IPS-11a (cell line): ENCODE data around the gene SLC50A1.

ENCODE experiments used
- H3K4me3 ChIP-seq: one replicate; pipeline ENCODE4 v1.5.1; 2013; ENCODE audit warnings: low read depth, low read length, control low read depth

The SLC50A1 gene

GRCh38 chr1:155135415-155136028, at the start of gene SLC50A1:
SLC50A1 (plus strand) TSS chr1:155135852; CDS start chr1:155135912, 60 bp downstream.
- H3K4me3 ChIP-seq: peak within 1 kb of the TSS; percentile 75

GRCh38 chr1:155086128-155086741, 49.4 kb upstream of the SLC50A1 start:
- no peak overlapping the region for H3K4me3 ChIP-seq

- H3K4me3 ChIP-seq: no peak overlapping the region
Measured at GRCh38 chr1:155086856-155087535, 48.7 kb upstream of the SLC50A1 start.

GRCh38 chr1:155091071-155092051, 44.3 kb upstream of the SLC50A1 start:
- H3K4me3 ChIP-seq: no peak overlapping the region

GRCh38 chr1:155092131-155092530, 43.5 kb upstream of the SLC50A1 start:
- H3K4me3 ChIP-seq: no peak overlapping the region

GRCh38 chr1:155092641-155093040, 43.0 kb upstream of the SLC50A1 start:
- no peak overlapping the region for H3K4me3 ChIP-seq

GRCh38 chr1:155093911-155094621, 41.6 kb upstream of the SLC50A1 start:
- no peak overlapping the region for H3K4me3 ChIP-seq

- H3K4me3 ChIP-seq: no peak overlapping the region
Measured at GRCh38 chr1:155094622-155094948, 41.1 kb upstream of the SLC50A1 start.

- no peak overlapping the region for H3K4me3 ChIP-seq
Measured at GRCh38 chr1:155099331-155099730, 36.3 kb upstream of the SLC50A1 start.

- H3K4me3 ChIP-seq: no peak overlapping the region
Measured at GRCh38 chr1:155103325-155103724, 32.3 kb upstream of the SLC50A1 start.

GRCh38 chr1:155104605-155105534, 30.8 kb upstream of the SLC50A1 start:
- H3K4me3 ChIP-seq: no peak overlapping the region

- no peak overlapping the region for H3K4me3 ChIP-seq
Measured at GRCh38 chr1:155105604-155106011, 30.0 kb upstream of the SLC50A1 start.

GRCh38 chr1:155106862-155107261, 28.8 kb upstream of the SLC50A1 start:
- H3K4me3 ChIP-seq: no peak overlapping the region

- H3K4me3 ChIP-seq: no peak overlapping the region
Measured at GRCh38 chr1:155107309-155108264, 28.1 kb upstream of the SLC50A1 start.

- no peak overlapping the region for H3K4me3 ChIP-seq
Measured at GRCh38 chr1:155108296-155108695, 27.4 kb upstream of the SLC50A1 start.

GRCh38 chr1:155110381-155110780, 25.3 kb upstream of the SLC50A1 start:
- H3K4me3 ChIP-seq: no peak overlapping the region

GRCh38 chr1:155110826-155111225, 24.8 kb upstream of the SLC50A1 start:
- no peak overlapping the region for H3K4me3 ChIP-seq

- H3K4me3 ChIP-seq: no peak overlapping the region
Measured at GRCh38 chr1:155113450-155113980, 22.1 kb upstream of the SLC50A1 start.
